AG08396 (cell line): ENCODE results near the gene ABCA13.
A peak's percentile ranks its signal among the peaks of the same experiment; 100 is the strongest.
"Not testable (repeated sequence)": the region's sequence is repeated elsewhere in the genome, so short reads cannot be mapped to it uniquely, and the experiment has no call there.

ENCODE experiments used
- DNase-seq: peaks from one replicate; pipeline ENCODE4 v3.0.0; 2012; ENCODE audit warnings: low spot score, mixed read lengths

The ABCA13 gene, protein sequence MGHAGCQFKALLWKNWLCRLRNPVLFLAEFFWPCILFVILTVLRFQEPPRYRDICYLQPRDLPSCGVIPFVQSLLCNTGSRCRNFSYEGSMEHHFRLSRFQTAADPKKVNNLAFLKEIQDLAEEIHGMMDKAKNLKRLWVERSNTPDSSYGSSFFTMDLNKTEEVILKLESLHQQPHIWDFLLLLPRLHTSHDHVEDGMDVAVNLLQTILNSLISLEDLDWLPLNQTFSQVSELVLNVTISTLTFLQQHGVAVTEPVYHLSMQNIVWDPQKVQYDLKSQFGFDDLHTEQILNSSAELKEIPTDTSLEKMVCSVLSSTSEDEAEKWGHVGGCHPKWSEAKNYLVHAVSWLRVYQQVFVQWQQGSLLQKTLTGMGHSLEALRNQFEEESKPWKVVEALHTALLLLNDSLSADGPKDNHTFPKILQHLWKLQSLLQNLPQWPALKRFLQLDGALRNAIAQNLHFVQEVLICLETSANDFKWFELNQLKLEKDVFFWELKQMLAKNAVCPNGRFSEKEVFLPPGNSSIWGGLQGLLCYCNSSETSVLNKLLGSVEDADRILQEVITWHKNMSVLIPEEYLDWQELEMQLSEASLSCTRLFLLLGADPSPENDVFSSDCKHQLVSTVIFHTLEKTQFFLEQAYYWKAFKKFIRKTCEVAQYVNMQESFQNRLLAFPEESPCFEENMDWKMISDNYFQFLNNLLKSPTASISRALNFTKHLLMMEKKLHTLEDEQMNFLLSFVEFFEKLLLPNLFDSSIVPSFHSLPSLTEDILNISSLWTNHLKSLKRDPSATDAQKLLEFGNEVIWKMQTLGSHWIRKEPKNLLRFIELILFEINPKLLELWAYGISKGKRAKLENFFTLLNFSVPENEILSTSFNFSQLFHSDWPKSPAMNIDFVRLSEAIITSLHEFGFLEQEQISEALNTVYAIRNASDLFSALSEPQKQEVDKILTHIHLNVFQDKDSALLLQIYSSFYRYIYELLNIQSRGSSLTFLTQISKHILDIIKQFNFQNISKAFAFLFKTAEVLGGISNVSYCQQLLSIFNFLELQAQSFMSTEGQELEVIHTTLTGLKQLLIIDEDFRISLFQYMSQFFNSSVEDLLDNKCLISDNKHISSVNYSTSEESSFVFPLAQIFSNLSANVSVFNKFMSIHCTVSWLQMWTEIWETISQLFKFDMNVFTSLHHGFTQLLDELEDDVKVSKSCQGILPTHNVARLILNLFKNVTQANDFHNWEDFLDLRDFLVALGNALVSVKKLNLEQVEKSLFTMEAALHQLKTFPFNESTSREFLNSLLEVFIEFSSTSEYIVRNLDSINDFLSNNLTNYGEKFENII (N-terminal part only)

DNA sequence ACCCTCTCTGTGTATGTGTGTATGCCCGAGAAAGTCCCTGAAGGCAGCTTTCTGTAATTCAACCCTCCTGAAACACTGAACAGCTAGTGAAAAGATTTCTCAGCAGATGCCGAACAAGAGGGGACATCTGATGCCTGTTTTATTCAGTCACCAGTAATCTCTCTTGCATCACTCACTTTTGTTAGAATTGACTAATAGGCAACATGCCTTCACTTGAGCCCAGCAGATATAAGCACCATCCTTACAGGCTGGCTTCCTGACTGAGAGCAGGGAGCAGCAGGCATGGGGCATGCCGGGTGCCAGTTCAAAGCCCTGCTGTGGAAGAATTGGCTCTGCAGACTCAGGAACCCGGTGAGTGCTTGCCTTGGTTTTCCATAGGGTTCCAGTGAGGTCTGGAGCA, at the start of gene ABCA13:
Gene ABCA13, plus strand, starts transcription at position 257 of the 400 bp plus-strand sequence. Its CDS starts 26 bp downstream, at position 283.
- peak; percentile 16 for DNase-seq

DNA sequence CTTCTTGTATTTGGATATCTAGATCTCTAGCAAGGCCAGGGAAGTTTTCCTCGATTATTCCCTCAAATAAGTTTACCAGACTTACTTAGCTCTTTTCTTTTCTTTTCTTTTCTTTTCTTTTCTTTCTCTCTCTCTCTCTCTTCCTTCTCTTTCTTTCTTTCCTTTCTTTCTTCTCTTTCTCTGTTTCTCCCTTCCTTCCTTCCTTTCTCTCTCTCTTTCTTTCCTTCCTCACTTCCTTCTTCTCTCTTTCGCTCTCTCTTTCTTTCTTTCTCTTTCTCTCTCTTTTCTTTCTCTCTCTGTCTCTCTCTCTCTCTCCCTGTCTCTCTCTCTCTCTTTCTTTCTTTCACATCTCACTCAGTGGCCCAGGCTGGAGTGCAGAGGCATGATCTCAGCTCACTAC, 45.2 kb upstream of the ABCA13 start:
- DNase-seq, result no peak

DNA sequence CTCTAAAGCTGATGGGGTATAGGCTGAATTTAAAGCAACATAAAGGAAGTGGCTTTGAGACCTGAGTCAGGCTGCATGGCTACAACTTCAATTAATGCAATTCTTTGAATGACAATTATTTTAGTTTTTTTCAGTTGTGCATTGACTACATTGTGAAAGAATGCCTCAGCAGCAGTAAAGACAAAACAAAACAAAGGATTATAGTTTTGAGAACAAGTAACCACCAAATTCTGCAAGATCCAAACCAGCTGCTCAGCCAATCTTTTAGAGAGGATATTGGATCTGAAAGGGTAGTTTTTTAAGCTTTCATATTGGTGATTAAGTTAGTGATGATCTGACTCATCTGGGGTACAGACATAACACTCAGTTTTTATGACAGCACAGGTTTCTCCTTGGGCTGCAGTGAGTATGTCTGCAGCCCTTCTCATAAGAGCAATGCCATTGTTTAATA, 40.6 kb upstream of the ABCA13 start:
- peak; percentile 34 for DNase-seq

DNA sequence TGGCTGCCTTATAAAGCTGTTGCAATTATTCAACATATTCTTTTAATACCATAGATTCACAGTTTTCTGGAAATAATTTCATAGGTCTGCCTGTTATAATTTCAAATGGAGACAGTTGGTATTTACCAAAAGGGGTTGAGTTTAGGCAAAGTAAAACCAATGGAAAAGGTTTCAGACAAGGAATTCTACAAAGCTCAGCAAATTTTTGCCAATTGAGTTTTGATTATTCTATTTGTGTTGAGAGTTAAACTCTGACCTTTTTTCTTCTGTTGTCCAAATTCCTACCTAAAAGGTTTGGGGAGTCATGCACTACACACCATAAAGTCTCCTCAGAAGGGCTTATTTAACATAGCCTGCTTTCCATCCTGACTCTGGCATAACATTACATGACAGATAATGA, 38.5 kb upstream of the ABCA13 start:
- no peak for DNase-seq

DNA sequence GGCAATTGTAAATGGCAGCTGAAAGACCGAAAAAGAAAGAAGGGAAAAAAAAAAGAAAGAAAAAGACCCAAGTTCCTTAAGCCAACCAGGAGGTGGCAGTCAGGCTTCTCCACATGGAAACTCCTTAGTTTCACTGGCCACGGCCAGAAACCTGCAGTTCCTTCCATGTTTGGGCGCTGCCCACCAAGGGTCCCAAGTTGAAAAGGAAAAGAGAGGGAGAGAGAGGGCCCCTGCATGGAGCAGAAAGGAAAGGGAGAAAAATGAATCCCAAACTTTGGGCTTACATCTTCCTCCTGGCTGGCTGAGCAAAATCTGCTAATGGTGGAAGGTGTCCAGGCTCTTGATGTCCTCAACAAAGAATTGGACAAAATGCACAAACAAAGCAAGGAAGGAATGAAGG, 31.8 kb upstream of the ABCA13 start:
- no peak for DNase-seq

DNA sequence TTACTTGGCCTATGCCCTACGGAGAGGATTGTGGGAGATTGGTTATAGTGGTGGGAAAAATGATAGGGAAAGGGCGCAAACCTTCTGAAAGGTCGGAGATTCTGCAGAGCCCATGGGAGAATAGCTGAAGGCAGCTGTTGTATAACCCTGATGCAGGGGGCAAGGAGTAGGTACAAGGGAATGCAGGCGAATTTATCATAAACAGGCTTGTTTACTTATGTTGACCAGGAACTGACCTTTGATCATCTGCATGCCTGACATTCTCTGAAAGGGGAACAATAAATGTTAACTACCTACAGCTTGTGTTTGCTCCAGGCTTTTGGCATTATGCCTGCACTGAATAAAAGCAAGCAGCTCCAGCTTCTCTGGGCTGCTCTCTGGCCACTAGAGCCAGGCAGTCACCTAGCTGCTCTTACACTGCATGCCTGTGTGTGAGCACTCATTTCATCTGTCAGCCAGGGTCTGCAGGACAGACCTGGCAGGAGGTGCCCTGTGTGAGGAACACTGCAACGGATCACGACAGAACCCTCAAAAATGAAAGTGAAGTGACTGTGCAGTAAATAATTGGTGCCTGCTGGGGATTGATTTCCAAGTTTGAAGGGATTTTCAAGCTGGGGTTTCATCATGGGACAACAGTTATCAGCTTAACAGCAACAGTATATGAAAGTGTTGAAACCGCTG, 31.1 kb upstream of the ABCA13 start:
- no peak for DNase-seq

DNA sequence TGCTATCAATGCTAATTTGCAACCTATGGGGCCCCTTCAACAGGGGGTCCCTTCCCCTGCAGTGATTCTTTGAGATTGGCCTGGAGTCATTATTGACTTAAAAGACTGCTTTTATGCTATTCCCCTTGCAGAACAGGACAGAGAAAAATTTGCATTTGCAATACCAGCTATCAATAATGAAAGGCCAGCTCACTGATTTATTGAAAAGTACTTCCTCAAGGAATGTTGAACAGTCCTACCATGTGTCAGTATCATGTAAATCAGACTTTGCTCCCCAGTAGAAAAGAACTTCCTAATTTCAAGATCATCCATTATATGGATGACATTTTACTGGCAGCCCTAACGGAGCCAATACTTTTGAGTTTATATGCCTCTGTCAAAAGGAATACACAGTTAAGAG, 29.7 kb upstream of the ABCA13 start:
- DNase-seq, result no peak

DNA sequence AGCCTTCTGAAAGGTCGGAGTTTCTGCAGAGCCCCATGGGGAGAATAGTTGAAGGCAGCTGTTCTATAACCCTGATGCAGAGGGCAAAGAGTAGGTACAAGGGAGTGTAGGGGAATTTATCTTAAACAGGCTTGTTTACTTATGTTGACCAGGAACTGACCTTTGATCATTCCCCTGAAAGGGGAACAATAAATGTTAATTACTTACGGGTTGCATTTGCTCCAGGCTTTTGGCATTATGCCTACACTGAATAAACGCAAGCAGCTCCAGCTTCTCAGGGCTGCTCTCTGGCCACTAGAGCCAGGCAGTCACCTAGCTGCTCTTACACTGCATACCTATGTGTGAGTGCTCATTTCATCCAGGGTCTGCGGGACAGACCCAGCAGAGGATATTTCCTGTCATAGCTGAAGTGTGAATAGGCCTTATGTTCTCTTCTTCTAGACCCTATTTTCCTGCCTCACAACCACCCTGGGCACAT, 26.9 kb upstream of the ABCA13 start:
- no peak for DNase-seq

DNA sequence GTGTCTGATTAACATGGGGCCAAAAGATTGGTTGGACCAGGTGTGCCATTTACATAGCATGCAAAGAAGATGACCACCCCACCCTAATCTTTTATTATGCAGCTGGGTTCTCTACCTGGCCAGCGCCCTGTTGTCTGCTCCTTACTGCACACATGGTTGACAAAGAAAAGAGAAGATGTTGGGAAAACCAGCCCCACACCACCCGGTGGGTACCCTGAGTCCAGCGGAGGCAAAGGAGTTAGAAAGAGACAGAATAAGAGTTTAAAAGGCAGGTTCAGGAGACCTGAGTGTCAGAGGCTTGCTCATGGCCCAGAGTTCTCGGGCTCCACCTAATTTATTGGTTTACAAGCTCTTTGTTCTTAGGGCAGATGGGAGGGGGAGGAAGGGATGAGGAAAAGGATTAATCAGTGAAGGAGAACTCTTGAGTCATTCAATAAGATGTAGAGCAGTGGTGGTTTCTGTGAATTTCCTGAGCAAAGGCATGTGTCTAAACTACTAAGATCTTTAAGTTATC, 24.1 kb upstream of the ABCA13 start:
- no peak for DNase-seq

DNA sequence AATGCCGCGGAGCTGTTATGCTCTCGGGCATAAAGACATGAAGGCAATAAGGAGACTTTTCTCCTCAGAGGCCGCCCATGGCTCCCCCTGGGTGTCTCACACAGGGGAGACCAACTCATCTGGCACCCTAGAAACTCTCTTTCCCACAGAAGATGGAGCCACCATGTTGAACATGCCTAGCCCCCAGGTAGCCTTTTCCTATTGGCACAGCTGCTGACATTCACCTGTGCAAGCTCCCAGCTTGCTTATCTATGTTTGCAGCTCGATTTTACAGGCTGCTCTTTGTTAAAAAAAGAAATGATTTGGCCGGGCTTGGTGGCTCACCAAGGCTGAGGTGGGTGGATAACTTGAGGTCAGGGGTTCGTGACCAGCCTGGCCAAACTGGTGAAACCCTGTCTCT, 23.6 kb upstream of the ABCA13 start:
- DNase-seq, result not testable (repeated sequence)

DNA sequence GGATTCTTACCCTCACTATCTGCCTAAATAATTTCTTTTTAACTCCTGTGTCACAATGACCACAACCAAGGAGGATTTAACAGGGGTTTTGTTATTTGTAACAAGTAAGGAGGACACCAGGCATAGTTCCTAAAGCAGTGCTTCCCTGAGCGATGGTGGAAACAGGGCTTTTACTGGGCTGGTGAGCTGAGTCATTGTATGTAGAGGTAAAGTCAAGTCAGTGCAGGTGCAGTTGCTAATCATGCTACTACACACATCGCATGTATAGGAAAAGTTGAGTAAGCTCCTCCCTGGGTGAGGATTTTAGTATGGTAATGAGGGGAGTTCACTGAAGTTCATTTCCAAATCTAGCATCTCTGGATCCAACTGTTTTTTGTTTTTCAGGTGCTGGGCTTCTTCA, 22.9 kb upstream of the ABCA13 start:
- DNase-seq, result no peak

DNA sequence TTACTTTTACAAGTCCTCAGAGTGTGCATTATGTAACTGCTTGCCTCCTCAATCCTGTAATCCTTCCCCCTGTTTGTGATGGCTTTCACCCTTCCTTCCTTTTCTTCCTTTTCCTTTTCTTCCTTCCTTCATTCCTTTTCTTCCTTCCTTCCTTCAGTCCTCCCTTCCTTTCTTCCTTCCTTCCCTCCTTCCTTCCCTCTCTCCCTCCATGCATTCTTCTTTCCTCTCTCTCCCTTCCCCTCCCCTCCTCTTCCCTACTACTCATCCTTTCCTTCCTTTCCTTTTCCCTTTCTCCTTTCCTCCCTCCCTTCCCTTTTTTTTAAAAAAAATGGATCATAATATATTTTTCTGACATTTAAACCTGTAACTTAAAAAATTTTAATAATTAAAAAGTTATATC, 22.2 kb upstream of the ABCA13 start:
- no peak for DNase-seq

DNA sequence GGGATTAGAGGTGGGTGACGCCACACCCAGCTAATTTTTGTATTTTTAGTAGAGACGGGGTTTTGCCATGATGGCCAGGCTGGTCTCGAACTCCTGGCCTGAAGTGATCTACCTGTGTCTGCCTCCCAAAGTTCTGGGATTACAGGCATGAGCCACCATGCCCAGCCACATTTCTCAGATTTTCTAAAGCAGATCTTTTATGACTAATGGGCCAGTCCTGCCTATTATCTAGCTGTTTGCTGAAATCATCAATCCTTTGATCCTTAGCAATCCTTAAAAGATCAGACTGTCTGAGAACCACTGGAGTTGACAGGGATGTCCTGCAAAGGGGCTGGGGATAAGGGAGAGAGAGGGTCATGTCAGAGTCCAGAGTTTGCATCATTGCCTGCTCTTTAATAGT, 21.2 kb upstream of the ABCA13 start:
- DNase-seq, result no peak

DNA sequence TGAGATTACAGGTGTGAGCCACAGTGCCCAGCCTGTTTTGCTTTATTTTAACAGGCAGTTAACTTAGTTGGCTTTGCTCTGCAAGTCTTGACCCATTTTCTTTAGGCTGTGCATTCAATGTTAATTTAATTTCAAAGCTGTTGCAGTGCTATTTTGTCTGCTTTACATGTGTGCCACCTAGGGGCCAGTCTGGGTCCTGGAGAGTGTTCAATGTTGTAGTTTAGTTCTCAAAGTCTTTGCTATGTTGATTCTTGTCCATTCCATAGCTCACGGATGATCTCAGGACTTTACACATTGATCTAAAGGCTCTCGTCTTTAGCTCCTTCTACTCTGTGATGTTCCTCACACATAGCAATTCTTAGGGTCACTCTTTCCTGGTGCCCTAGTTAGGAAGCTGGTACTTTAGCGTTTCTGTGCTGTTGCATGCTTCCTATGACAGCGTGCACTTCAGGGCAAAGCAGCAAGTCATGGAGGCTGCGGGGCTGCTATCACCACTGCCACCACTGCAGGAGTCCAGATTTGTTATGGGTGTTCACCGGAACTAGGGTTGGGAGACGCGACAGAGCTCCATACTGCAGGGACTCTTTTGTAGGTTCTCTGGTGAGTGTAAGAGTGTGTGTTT, 16.4 kb upstream of the ABCA13 start:
- DNase-seq, result peak; percentile 57

DNA sequence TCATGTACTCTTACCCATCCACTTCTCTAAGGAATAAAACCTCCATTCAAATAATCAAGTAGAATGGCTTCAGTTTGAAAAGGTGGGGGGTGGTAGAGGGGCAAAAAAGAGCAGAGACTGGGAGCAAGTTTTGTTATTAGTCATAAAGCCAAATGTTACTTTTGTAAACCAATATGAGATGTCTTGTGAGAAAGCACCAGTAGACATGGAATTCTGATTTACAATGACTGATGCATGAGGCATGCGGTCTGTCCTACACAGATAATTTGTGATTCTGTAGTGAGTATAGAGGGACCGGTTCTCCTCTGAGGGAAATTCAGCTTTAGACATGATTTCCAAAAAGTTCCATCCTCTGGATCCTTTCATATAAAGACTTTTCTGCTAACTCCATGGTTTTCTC, 12.9 kb upstream of the ABCA13 start:
- peak; percentile 48 for DNase-seq

DNA sequence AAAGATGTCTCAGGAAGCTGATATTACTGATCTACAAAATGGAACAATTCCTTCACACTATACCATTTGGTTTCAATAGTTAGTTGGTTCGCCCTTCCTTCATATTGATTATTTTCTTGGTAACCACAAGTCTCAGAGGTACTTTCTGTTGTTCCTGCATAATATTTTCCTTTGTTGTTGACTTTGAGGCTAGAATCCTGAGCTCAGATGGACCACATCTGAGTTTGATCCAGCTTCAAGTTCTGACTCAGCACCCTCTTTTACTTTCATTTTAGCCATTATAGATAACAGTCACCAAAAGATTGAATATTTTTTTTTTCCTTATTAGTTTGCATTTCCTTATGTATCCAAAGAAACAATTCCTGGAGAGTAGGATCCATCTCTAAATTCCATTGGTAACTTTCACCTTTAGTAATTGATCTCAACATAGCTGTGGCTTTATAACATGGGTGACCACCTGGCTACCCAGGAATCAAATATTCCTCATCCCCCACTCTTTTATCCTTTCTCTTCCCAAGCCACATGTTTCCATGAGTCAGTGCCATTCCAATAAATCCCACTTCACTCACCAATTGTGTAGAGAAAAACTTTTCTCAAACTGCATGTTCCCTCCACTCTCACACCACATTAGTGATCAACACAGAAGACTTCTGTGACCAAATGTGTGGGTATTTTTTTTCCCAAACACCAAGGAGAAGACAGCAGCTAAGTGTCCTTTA, 9.7 kb upstream of the ABCA13 start:
- no peak for DNase-seq

DNA sequence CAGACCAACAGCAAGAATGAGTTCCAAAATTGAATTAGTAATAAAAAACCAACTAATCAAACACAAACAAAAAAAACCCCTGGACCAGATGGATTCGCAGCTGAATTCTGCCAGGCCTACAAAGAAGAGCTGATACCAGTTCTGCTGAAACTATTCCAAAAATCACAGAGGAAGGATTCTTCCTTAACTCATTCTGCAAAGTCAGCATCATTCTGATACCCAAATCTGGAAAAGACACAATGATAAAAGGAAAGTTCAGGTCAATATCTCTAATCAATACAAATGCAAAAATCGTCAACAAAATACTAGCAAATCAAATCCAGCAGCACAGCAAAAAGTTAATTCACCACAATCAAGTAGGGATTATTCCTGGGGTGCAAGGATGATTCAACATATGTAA, 6.1 kb upstream of the ABCA13 start:
- DNase-seq, result no peak

DNA sequence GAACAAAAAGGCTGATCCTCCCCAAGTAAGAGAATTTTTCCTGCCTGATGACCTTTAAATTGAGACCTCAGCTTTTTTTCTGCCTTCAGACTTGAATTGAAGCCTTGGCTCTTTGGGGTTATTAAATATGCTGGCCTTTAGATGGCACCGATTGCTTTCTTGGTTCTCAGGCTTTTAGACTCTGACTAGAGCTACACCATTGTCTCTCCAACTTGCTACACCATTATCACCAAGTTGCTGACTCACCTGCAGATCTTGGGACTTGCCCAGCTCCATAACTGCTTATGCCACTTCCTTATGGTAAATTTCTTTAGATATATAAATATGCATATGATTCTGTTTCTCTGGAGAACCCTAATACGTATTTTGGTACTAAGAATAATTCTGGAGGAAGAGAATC, 3.1 kb upstream of the ABCA13 start:
- no peak for DNase-seq

DNA sequence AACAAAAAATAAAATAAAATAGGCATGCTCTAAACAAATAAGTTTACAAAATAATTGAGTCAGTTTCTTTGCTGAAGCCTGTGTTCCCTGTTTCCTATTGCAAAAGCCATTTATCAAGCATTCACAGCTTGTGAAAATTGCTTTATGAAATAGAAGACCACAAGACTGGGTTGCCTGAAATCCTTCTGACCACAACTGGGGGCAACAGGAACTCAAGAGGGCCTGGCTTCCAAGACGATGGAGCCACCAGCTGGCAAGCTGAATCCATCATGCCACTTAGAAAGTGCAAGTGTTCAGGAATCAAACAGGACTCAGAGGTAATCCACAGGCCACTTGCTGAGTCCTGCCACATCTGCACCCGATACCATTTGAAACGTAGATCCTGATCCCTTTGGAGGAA, 752 bp upstream of the ABCA13 start:
- no peak for DNase-seq

DNA sequence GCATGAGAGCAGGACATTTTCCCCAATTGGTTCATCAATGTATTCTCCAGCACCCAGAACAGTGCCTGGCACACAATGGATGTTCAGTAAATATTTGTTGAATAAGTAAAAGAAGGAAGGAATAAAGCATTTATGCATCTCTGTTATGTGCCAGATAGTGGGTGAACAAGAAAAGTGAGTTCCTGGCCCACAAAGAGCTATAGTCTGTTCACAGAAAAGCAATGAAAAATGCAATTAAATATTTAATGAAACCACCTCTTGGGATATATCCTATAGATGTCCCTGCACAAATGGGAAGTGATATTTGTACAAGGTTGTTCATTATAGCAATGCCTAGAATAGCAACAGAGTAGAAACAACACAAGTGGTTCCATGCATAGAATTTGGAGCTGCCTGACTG, 2.1 kb downstream of the ABCA13 start:
- DNase-seq, result no peak
